Adipocyte (in vitro differentiated cells): ENCODE data around the gene IMMP1L.

Experiments
- DNase-seq: peaks from one replicate; pipeline ENCODE4 v3.0.0-alpha.2; 2015; ENCODE audit warnings: low read depth
- H3K27me3 ChIP-seq: replicated peaks from 2 replicates; pipeline ENCODE4 v1.7.0; 2013; ENCODE audit warnings: mild to moderate bottlenecking, low read length, moderate library complexity; ENCODE audit not compliant: control insufficient read depth, insufficient read depth
- H3K36me3 ChIP-seq: 2 replicates; pipeline ENCODE4 v1.7.0; 2013; ENCODE audit warnings: low read length, mild to moderate bottlenecking, moderate library complexity; ENCODE audit not compliant: control insufficient read depth, insufficient read depth, severe bottlenecking
- H3K4me1 ChIP-seq: 2 replicates; pipeline ENCODE4 v1.7.0; 2013; ENCODE audit warnings: mild to moderate bottlenecking, low read length, moderate library complexity; ENCODE audit not compliant: control insufficient read depth, insufficient read depth
- H3K4me3 ChIP-seq: 2 replicates; pipeline ENCODE4 v1.7.0; 2013; ENCODE audit warnings: mild to moderate bottlenecking, low read length, moderate library complexity
- H3K9ac ChIP-seq: 2 replicates; pipeline ENCODE4 v1.7.0; 2013; ENCODE audit warnings: mild to moderate bottlenecking, low read length, moderate library complexity
- H3K9me3 ChIP-seq: 2 replicates; pipeline ENCODE4 v1.7.0; 2013; ENCODE audit warnings: mild to moderate bottlenecking, low read length, moderate library complexity; ENCODE audit not compliant: control insufficient read depth

Gene IMMP1L, protein sequence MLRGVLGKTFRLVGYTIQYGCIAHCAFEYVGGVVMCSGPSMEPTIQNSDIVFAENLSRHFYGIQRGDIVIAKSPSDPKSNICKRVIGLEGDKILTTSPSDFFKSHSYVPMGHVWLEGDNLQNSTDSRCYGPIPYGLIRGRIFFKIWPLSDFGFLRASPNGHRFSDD

DNA sequence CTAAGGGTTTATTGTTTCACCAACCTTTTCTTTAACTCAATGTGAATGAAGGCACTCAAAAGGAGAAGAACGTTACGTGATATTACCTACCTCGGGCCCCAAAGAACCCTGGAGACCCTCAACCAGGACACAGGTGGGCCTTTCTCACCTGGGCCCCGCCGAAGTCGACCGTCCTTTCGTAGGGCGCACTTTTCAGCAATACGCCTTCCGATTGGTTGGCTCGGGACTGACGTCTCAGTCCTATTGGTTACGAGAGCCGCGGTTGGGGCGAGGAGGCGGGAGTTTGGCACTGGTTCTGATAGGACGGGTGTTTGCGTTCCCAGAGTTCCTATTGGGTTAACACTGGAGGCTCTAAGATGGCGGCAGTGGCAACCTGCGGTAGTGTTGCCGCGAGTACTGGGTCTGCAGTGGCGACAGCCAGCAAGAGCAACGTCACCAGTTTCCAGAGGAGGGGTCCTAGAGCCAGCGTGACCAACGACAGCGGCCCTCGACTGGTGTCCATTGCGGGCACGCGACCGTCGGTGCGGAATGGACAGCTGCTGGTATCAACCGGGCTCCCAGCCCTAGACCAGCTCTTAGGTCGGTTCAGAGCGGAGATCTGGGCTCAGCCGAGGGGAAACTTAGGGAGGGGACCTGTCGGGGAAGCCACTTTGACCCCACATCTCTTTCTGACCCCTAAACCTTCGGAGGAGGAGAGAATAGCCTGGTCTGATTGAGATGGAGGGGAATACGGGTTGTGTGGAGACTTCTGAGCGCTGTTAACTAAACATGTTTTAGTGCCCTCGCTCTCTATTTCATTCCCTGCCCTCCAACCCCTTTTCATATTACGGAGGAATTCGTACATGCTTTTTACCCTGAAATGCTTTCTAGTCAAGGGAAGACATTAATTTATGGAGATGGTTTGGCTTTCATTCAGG, at the start of gene IMMP1L, which contains the start of gene ELP4:
Gene IMMP1L (minus strand): TSS at position 194 of the 917 bp plus-strand sequence. CDS start 46,346 bp downstream, outside the sequence.
Gene ELP4 (plus strand): TSS at position 339 of the 917 bp plus-strand sequence. CDS start 18 bp downstream, at position 357.
- peak within 1 kb of the TSS; percentile 99 for H3K4me3 ChIP-seq
- H3K9me3 ChIP-seq: no peaks in the 10 kb centered on the region
- H3K27me3 ChIP-seq: no peaks in the 10 kb centered on the region
- no peaks in the 10 kb centered on the region for H3K36me3 ChIP-seq
- DNase-seq: peak; percentile 99
- peak within 1 kb of the TSS; percentile 91 for H3K9ac ChIP-seq
- peaks cover 12% of the 10 kb centered on the region for H3K4me1 ChIP-seq

DNA sequence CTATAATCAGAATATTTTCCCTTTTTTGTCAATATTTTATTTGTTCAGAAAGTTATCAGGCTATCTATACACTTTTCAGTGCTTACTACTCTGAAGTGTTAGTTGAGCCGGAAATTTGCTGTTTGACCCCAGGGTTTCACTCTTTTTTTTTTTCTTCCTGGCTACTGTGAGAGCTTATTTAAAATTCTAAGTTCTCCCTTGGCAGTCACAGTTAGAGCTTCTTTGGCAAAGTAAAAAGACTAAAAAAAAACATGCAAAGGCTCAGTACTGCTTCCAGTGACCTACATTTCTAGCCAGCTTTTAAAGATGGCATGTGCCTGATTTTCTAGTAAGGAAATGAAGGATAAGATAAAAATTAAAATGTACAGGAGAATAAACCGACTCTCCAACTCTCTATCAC, 48.6 kb upstream of the IMMP1L start:
- no peak overlapping the region for H3K4me3 ChIP-seq
- no peaks in the 10 kb centered on the region for H3K4me1 ChIP-seq
- no peaks in the 10 kb centered on the region for H3K27me3 ChIP-seq
- no peak overlapping the region for H3K9ac ChIP-seq
- H3K9me3 ChIP-seq: no peaks in the 10 kb centered on the region
- peak; percentile 5 for DNase-seq
- H3K36me3 ChIP-seq: no peaks in the 10 kb centered on the region

DNA sequence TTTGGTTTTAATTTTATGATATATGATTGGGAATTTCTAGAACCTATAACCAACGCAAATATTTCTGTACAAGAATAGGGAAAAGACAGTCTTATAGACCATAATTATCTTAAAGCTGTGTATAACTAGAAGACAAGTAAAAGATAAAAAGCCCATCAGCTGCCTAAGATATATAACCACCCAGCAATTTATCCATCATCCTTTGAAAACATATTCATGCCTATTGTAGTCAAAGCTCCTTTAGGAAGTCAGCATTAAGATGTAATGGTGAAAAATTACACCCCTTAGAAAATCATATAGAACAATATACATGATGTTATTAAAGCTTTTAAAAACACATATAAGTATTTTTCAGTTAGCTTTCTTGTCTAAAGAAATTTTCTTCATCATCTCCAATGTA, 46.5 kb upstream of the IMMP1L start:
- Histone ChIP-seq H3K27me3 (no peaks in the 10 kb centered on the region), H3K9me3 (no peaks in the 10 kb centered on the region), H3K9ac (no peak overlapping the region), H3K36me3 (no peaks in the 10 kb centered on the region), H3K4me1 (no peaks in the 10 kb centered on the region), H3K4me3 (no peak overlapping the region)
- DNase-seq: no peak

DNA sequence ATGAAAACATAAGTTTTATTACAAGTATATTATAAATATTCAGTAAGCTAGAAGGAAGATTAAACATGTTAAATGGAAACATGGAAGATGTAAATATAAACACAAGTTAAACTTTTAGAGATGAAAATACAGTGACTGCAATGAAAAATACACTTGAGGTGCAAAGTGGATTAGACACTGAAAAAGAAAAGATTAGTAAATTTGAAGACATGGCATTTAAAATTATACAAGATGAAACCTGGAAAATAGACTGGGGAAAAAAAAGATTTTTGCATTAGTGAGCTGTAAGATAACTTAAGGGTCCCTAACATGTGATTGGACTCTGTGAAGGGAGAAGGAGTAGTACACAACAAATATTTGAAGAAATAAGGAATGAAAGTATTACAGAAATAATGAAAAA, 33.4 kb upstream of the IMMP1L start:
- Histone ChIP-seq H3K4me1 (no peaks in the 10 kb centered on the region), H3K27me3 (no peaks in the 10 kb centered on the region), H3K9me3 (peaks cover 5% of the 10 kb centered on the region), H3K36me3 (peaks cover 15% of the 10 kb centered on the region), H3K4me3 (no peak overlapping the region), H3K9ac (no peak overlapping the region)
- no peak for DNase-seq

DNA sequence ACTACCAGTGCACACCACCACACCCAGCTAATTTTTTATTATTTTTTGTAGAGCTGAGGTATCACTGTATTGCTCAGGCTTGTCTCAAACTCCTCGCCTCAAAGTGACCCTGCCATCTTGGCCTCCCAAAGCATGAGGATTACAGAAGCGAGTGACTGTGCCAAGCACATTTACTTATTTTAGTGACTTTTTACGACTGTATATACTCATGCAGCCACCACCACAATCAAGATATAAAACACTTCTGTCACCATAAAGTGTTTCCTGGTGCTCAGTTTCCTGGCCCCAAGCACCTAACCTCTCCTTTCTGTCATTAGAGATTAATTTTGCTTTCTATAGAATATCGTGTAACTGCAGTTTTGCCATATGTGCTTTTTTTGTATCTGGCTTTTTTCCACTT, 26.1 kb upstream of the IMMP1L start:
- no peaks in the 10 kb centered on the region for H3K4me1 ChIP-seq
- no peak for DNase-seq

DNA sequence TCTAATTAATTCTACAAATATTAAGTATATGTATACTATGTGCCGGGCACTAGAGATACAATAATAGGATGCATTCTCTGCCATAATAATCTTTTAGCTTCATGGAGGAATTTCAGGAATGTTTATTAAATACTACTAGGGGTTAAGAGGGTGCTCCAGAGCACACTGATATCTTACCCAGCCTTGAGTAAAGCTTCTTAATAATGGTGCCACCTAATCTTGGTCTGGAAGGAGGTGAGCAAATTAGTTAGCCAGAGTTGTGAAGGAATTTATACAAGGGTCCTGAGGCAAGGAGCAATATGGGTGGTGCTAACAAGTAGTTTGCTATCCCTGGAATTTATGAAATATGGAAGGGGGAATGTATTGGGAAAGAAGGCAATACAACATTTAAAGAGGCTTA, 21.9 kb upstream of the IMMP1L start:
- Histone ChIP-seq H3K36me3 (no peaks in the 10 kb centered on the region), H3K9me3 (no peaks in the 10 kb centered on the region), H3K27me3 (no peaks in the 10 kb centered on the region), H3K4me1 (no peaks in the 10 kb centered on the region), H3K4me3 (no peak overlapping the region), H3K9ac (no peak overlapping the region)
- DNase-seq: no peak

More for the DNA sequence above, 26.1 kb upstream of the IMMP1L start:
- Histone ChIP-seq H3K27me3 (no peaks in the 10 kb centered on the region), H3K4me3 (no peak overlapping the region), H3K9ac (no peak overlapping the region), H3K9me3 (no peaks in the 10 kb centered on the region), H3K36me3 (no peaks in the 10 kb centered on the region)

DNA sequence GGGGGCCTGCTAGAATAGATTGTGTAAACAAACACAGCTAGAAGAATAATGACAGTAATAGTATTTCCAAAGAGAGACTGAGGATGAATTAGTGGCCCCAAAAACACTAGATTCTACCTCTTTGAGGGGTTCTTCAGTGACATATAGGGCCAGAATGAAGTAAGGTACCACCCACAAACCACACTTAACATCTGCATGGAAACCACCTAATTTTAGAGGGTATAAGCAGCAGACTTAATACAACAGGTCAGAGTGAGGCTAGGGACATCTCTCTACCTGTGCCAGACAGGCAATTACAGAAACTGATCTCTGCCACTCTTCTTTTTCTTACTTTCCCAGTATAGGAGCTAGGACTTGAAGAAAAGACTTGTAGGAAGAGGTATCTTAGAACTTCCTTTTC, 20.3 kb upstream of the IMMP1L start:
- Histone ChIP-seq H3K4me3 (no peak overlapping the region), H3K4me1 (no peaks in the 10 kb centered on the region), H3K9me3 (no peaks in the 10 kb centered on the region), H3K9ac (no peak overlapping the region), H3K36me3 (no peaks in the 10 kb centered on the region), H3K27me3 (no peaks in the 10 kb centered on the region)
- DNase-seq: no peak

DNA sequence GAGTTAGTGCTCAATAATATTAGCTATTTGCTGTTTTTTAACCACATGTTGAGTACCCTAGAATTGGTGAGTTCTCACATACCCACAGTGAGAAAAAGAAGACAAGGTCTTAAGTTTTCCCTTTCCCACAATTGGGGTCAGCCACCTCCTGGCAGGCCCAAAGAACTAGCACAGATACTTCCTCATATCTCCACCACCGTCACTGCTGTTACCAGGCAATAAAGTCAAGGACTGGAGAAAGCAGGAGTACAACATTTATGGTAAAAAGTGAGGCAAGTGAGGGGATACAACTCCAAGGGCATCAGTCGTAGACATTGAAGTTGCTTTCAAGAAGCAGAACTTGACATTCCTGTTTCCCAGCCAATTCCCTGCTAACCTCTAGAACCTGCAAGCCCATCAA, 19.8 kb upstream of the IMMP1L start:
- peaks cover 3% of the 10 kb centered on the region for H3K36me3 ChIP-seq
- no peak for DNase-seq

DNA sequence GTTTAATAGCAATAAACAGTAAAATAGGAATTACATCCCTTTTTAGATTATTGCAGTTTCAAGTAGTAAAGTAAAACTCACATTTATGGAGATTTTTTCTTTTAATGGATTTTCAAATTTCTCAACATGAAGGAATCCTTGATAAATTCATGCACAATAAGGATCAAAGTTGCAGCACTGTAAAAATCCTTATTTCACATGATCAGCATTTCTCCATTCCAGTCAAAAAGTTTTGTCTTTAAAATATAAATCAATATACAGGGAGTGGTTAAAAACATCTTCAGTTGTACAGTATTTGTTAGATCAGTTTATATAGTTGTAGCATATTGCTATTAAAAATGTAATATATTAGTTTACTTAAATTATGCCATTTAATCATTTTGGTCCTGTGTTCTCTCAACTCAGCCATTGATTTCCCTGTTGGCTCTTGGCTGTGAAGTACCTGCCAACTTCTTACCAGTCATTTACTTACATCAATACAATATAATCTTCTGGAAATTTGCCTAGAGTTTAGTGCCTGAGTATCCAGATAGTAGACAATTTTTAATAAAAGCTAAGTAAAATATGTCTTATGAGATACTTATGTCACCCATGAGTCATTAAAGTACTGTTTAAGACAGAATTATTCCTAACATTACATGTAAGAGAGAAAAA, 12.2 kb upstream of the IMMP1L start:
- Histone ChIP-seq H3K4me1 (no peaks in the 10 kb centered on the region), H3K27me3 (no peaks in the 10 kb centered on the region), H3K9ac (no peak overlapping the region), H3K36me3 (peaks cover 4% of the 10 kb centered on the region), H3K4me3 (no peak overlapping the region), H3K9me3 (no peaks in the 10 kb centered on the region)
- no peak for DNase-seq

More for the DNA sequence above, 19.8 kb upstream of the IMMP1L start:
- Histone ChIP-seq H3K27me3 (no peaks in the 10 kb centered on the region), H3K9me3 (no peaks in the 10 kb centered on the region), H3K9ac (no peak overlapping the region), H3K4me3 (no peak overlapping the region), H3K4me1 (no peaks in the 10 kb centered on the region)

DNA sequence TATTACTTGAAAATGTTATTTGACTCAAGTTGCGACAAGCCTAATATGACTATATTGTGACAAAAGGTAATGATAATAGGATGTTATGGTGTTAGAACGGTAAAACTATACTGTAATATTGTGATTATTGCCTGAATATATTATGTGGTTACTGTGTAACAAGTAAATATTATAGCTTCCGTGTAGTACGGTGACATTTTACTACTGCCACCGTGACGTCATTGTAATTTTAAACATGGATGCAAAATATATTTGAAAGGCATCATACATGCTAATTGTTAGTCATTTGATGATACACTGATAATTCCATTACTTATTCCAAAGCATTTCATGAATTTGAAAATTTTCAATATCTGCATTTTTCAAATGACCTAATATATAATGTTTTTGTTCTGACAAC, 2.7 kb upstream of the IMMP1L start:
- Histone ChIP-seq H3K36me3 (no peaks in the 10 kb centered on the region), H3K9ac (no peak overlapping the region), H3K27me3 (no peaks in the 10 kb centered on the region), H3K4me1 (peaks cover 12% of the 10 kb centered on the region), H3K4me3 (no peak overlapping the region), H3K9me3 (no peaks in the 10 kb centered on the region)
- DNase-seq: no peak

DNA sequence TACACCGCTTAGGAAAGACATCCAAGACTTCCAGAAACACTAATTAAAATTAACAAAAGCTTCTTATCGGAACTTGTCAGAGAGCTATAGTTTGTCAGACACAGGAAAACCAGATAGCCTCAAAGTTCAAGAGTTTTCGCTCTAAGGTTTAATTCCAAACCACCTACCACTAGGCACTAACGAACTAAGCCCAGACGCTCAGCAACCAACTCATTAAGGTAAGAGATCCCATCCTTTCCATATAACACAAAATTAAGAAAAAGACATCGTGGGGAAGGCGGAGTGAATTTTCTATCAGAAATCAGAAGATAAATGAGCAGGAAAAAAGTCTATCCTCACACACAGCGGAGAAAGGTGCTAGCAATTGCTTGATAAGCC, 382 bp downstream of the IMMP1L start:
- DNase-seq: peak; percentile 33
- Histone ChIP-seq H3K9ac (peak overlapping the region; percentile 91), H3K4me3 (peak overlapping the region; percentile 99), H3K36me3 (no peaks in the 10 kb centered on the region), H3K27me3 (no peaks in the 10 kb centered on the region), H3K9me3 (no peaks in the 10 kb centered on the region), H3K4me1 (peaks cover 12% of the 10 kb centered on the region)
